Endothelial cell of umbilical vein (primary cell): ENCODE data around the gene MOB4. TPM values are rescaled to one million over a fixed set of nuclear protein-coding genes. Genes with fewer than 3 reads are reported as not detected.

Experiments
- BruUV-seq: library from RNA; stranded (reverse); fragments of 400-500 nt; replicated peaks from 2 replicates; lab custom pipeline; 2021; lab: Mats Ljungman, UMichigan
- CTCF ChIA-PET: fragments of 300-600, 350-600 bp; sonication (Branson Sonifier 250); formaldehyde crosslinking; loops from one replicate; lab custom pipeline; 2021; ENCODE audit warnings: antibody characterized with exemption, inconsistent platforms; lab: Charles Lee
- POLR2A ChIA-PET: fragments of 300-600, 350-600 bp; sonication (Branson Sonifier 250); formaldehyde crosslinking; loops from one replicate; lab custom pipeline; 2021; ENCODE audit warnings: antibody characterized with exemption, inconsistent platforms; lab: Charles Lee
- DNase-seq: peaks from one replicate; pipeline ENCODE4 v3.0.0-alpha.2; 2011; ENCODE audit warnings: low read depth, low spot score
- FAIRE-seq: peaks from 2 replicates; lab custom pipeline; 2011; peaks lifted over from hg19 to GRCh38; lab: Jason Lieb, UNC
- H2AFZ ChIP-seq: 2 replicates; pipeline ENCODE4 v1.6.0; 2012; ENCODE audit warnings: low read depth, low read length, control low read depth, inconsistent platforms
- H3K27ac ChIP-seq: 2 replicates; pipeline ENCODE4 v1.5.1; 2011; ENCODE audit warnings: low read depth, mild to moderate bottlenecking, control low read depth, low read length, moderate library complexity; ENCODE audit not compliant: insufficient read depth
- H3K27me3 ChIP-seq, 2 experiments: 2 replicates each; pipeline versions ENCODE4 v1.6.0 to v1.6.1; 2011; ENCODE audit warnings: low read length in 2 of 2, mixed read lengths in 1 of 2; ENCODE audit not compliant: control insufficient read depth in 2 of 2, insufficient read depth in 2 of 2
- H3K36me3 ChIP-seq, 2 experiments: 2 replicates in 1 of 2; 3 replicates in 1 of 2; pipeline ENCODE4 v1.5.1; 2011; ENCODE audit warnings: low read length in 2 of 2, mild to moderate bottlenecking in 1 of 2, moderate library complexity in 1 of 2; ENCODE audit not compliant: control insufficient read depth in 2 of 2, insufficient read depth in 2 of 2; ENCODE audit errors: extremely low read depth in 1 of 2
- H3K4me1 ChIP-seq: 3 replicates; pipeline ENCODE4 v1.5.1; 2011; ENCODE audit warnings: mild to moderate bottlenecking, low read length; ENCODE audit not compliant: control insufficient read depth, insufficient read depth; ENCODE audit errors: extremely low read depth
- H3K4me2 ChIP-seq: 2 replicates; pipeline ENCODE4 v1.6.1; 2011; ENCODE audit warnings: low read length, control low read depth, mixed read lengths; ENCODE audit not compliant: insufficient read depth
- H3K4me3 ChIP-seq, 3 experiments: fragments of 200-600 bp in 1 of 3; sonication (generic), shearing (Covaris generic) in 1 of 3; replicated peaks in 1 of 3; 2 replicates each; pipeline ENCODE4 v1.5.1; 2011 to 2016; ENCODE audit warnings: control low read depth in 3 of 3, low read length in 3 of 3, mild to moderate bottlenecking in 2 of 3, inconsistent platforms in 1 of 3, low read depth in 1 of 3, moderate library complexity in 1 of 3; ENCODE audit not compliant: insufficient read depth in 1 of 3
- H3K79me2 ChIP-seq: 2 replicates; pipeline ENCODE4 v1.6.0; 2012; ENCODE audit warnings: low read length, inconsistent platforms; ENCODE audit not compliant: control insufficient read depth, insufficient read depth
- H3K9ac ChIP-seq: replicated peaks from 2 replicates; pipeline ENCODE3; 2011; ENCODE audit warnings: low read length, control low read depth; ENCODE audit not compliant: insufficient read depth; ENCODE audit errors: extremely low read depth
- H3K9me1 ChIP-seq: replicated peaks from 3 replicates; pipeline ENCODE4 v1.6.0; 2011; ENCODE audit warnings: mild to moderate bottlenecking, low read length; ENCODE audit not compliant: control insufficient read depth, insufficient read depth; ENCODE audit errors: extremely low read depth
- H3K9me3 ChIP-seq: replicated peaks from 2 replicates; pipeline ENCODE4 v1.5.1; 2012; ENCODE audit warnings: low read length, inconsistent platforms; ENCODE audit not compliant: control insufficient read depth, insufficient read depth
- H4K20me1 ChIP-seq: replicated peaks from 2 replicates; pipeline ENCODE3; 2011; ENCODE audit warnings: mild to moderate bottlenecking, low read length; ENCODE audit not compliant: control insufficient read depth, insufficient read depth; ENCODE audit errors: extremely low read depth
- CTCF ChIP-seq, 2 donors: IDR thresholded peaks; 1 replicate in 1 of 2; 2 replicates in 1 of 2; pipeline ENCODE4 v1.5.1; 2011; ENCODE audit warnings: low read length in 2 of 2, mild to moderate bottlenecking in 2 of 2, moderate library complexity in 2 of 2, control low read depth in 1 of 2, inconsistent platforms in 1 of 2, low read depth in 1 of 2; ENCODE audit not compliant: insufficient read depth in 1 of 2; ENCODE audit errors: extremely low read depth in 1 of 2
- EZH2 ChIP-seq: IDR thresholded peaks from 2 replicates; pipeline ENCODE4 v1.6.1; 2012; ENCODE audit warnings: borderline replicate concordance, low read depth, mild to moderate bottlenecking, moderate library complexity, low read length, inconsistent platforms; ENCODE audit not compliant: severe bottlenecking
- FOS ChIP-seq: IDR thresholded peaks from 2 replicates; pipeline ENCODE4 v1.6.1; 2011; ENCODE audit warnings: mild to moderate bottlenecking, low read length, moderate library complexity, borderline replicate concordance; ENCODE audit not compliant: insufficient read depth
- GATA2 ChIP-seq: IDR thresholded peaks from 2 replicates; pipeline ENCODE4 v1.7.0; 2011; ENCODE audit warnings: low read depth, mild to moderate bottlenecking, moderate library complexity, mixed read lengths, low read length; ENCODE audit not compliant: insufficient read length, insufficient read depth
- JUN ChIP-seq: IDR thresholded peaks from 2 replicates; pipeline ENCODE4 v1.6.1; 2011; ENCODE audit warnings: borderline replicate concordance, low read depth; ENCODE audit not compliant: insufficient read length, insufficient read depth
- MAX ChIP-seq: IDR thresholded peaks from 2 replicates; pipeline ENCODE4 v1.6.1; 2011; ENCODE audit not compliant: insufficient read depth, insufficient read length
- MYC ChIP-seq: IDR thresholded peaks from one replicate; pipeline ENCODE4 v1.6.1; 2011; ENCODE audit warnings: mild to moderate bottlenecking, low read depth, low read length
- POLR2A ChIP-seq: IDR thresholded peaks from 2 replicates; pipeline ENCODE4 v1.6.1; 2012; ENCODE audit warnings: low read depth, mild to moderate bottlenecking, control low read depth, low read length
- POLR2AphosphoS5 ChIP-seq: IDR thresholded peaks from 2 replicates; pipeline ENCODE4 v1.6.1; 2012; ENCODE audit warnings: low read depth, mild to moderate bottlenecking, control low read depth, low read length, moderate library complexity; ENCODE audit not compliant: insufficient read depth
- dilution Hi-C: fragments of 300-500 bp; cut with MboI; formaldehyde crosslinking; loops from one replicate; pipeline ENCODE4 v1.15.0; 2019; ENCODE audit warnings: low sequenced_read_pairs; ENCODE audit not compliant: extremely low pct_ligation_motif_present
- intact Hi-C: fragments of 100-400 bp; cut with micrococcal nuclease; formaldehyde crosslinking; loops from one replicate; pipeline ENCODE4 v1.10.0; 2022
- polyA plus RNA-seq, 4 experiments: library from polyadenylated mRNA; depleted of rRNA in 3 of 4; stranded (reverse) in 3 of 4; unstranded in 1 of 4; fragments of >200 nt; gene quantifications; 2 replicates each; pipeline versions ENCODE4 v1.2.1 to v1.2.3, GENCODE V29; 2011 to 2012; ENCODE audit warnings: missing spikeins in 1 of 4
- total RNA-seq: library from RNA; stranded (reverse); gene quantifications from 2 replicates; pipeline ENCODE4 v1.2.3, GENCODE V29; 2021

Gene MOB4
- total and polyA plus RNA-seq, 2 donors (not counting 3 experiments of a cell fraction or from before 2014, with no cell fraction given) = 23.9 to 27.9 TPM

GRCh38 chr2:197504000-197504399 lies 11.9 kb upstream of the MOB4 start:
- Histone ChIP-seq H3K79me2 (peaks cover 34% of the 10 kb centered on the region), H3K9ac (no peak overlapping the region), H4K20me1 (no peaks in the 10 kb centered on the region), H3K9me3 (no peaks in the 10 kb centered on the region), H3K4me3 (no peak overlapping the region), H3K9me1 (no peaks in the 10 kb centered on the region), H3K27ac (no peak overlapping the region), H3K4me1 (peaks cover 14% of the 10 kb centered on the region), H2AFZ (no peak overlapping the region), H3K36me3 (peaks cover 2 to 4% of the 10 kb centered on the region in 2 experiments), H3K4me2 (no peak overlapping the region), H3K27me3 (no peaks in the 10 kb centered on the region)
- intact Hi-C loops (loop anchor here (5.0 kb wide), 1 partner anchor 53 kb away; no protein-coding TSS in a partner anchor), dilution Hi-C loops (no loop called here)
- ChIA-PET POLR2A (no interaction called here), CTCF (interaction anchor here (0.5 to 1.0 kb wide), 2 partner anchors 9 to 44 kb away, joined by 3 read pairs; no protein-coding TSS in a partner anchor)
- TF ChIP-seq CTCF (IDR thresholded peaks at IDR 0.05; ENCODE audit: extremely low read depth in 1 of 2, insufficient read depth in 1 of 2, low read depth in 1 of 2, low read length in 2 of 2) = no peak
- TF ChIP-seq MAX = no peak
- no peak for TF ChIP-seq GATA2
- FAIRE-seq = no peak
- no peak for DNase-seq
- BruUV-seq = no TSS peak

GRCh38 chr2:197504512-197504911 lies 11.4 kb upstream of the MOB4 start:
- H3K36me3 ChIP-seq = peaks cover 2 to 4% of the 10 kb centered on the region in 2 experiments
- peak; percentile 47 for FAIRE-seq
- no peak overlapping the region for H3K27ac ChIP-seq
- no peak overlapping the region for H3K4me2 ChIP-seq
- TF ChIP-seq CTCF (IDR thresholded peaks at IDR 0.05; ENCODE audit: extremely low read depth in 1 of 2, insufficient read depth in 1 of 2, low read depth in 1 of 2, low read length in 2 of 2) (no peak), FOS (no peak), POLR2AphosphoS5 (no peak), MYC (no peak), JUN (no peak), POLR2A (no peak), GATA2 (no peak), MAX (no peak), EZH2 (no peak)
- no peaks in the 10 kb centered on the region for H3K27me3 ChIP-seq
- H4K20me1 ChIP-seq = no peaks in the 10 kb centered on the region
- H3K4me1 ChIP-seq = peaks cover 14% of the 10 kb centered on the region
- H3K9ac ChIP-seq = no peak overlapping the region
- no peaks in the 10 kb centered on the region for H3K9me3 ChIP-seq
- BruUV-seq = no TSS peak
- H3K4me3 ChIP-seq = no peak overlapping the region
- H3K9me1 ChIP-seq = no peaks in the 10 kb centered on the region
- peaks cover 29% of the 10 kb centered on the region for H3K79me2 ChIP-seq
- CTCF ChIA-PET = interaction anchor here (0.5 to 0.8 kb wide), 2 partner anchors 8 to 45 kb away, joined by 3 read pairs; no protein-coding TSS in a partner anchor
- H2AFZ ChIP-seq = no peak overlapping the region
- DNase-seq = no peak
- dilution Hi-C loops (no loop called here), intact Hi-C loops (loop anchor here (5.0 kb wide), 1 partner anchor 53 kb away; no protein-coding TSS in a partner anchor)
- POLR2A ChIA-PET = no interaction called here
